ENCODE measurements around the gene CNOT6. TPM values are rescaled to one million over a fixed set of nuclear protein-coding genes. Genes with fewer than 3 reads are reported as not detected.
"Not testable (repeated sequence)": the region's sequence is repeated elsewhere in the genome, so short reads cannot be mapped to it uniquely, and the experiment has no call there.

The CNOT6 gene
- total RNA-seq, 1 donor from 2014 or later, result 17.7 TPM

GRCh38 chr5:180470966-180471582 is 23.1 kb upstream of the CNOT6 start:
- peak; percentile 40 to 58 for DNase-seq (ENCODE audit: low read depth in 2 of 2)

GRCh38 chr5:180471866-180472265 is 22.3 kb upstream of the CNOT6 start:
- DNase-seq (ENCODE audit: low read depth in 2 of 2), result no peak

GRCh38 chr5:180472269-180472668 is 21.9 kb upstream of the CNOT6 start:
- DNase-seq (ENCODE audit: low read depth in 2 of 2), result no peak

- DNase-seq (ENCODE audit: low read depth in 2 of 2), result not testable (repeated sequence)
Measured at GRCh38 chr5:180473386-180473785, 20.8 kb upstream of the CNOT6 start.

GRCh38 chr5:180474569-180474968 is 19.6 kb upstream of the CNOT6 start:
- no peak for DNase-seq (ENCODE audit: low read depth in 2 of 2)

- DNase-seq (ENCODE audit: low read depth in 2 of 2), result not testable (repeated sequence)
Measured at GRCh38 chr5:180475969-180476524, 18.1 kb upstream of the CNOT6 start.

- no peak for DNase-seq (ENCODE audit: low read depth in 2 of 2)
Measured at GRCh38 chr5:180484813-180485212, 9.4 kb upstream of the CNOT6 start.

GRCh38 chr5:180486636-180487149 is 7.5 kb upstream of the CNOT6 start:
- no peak for DNase-seq (ENCODE audit: low read depth in 2 of 2)

GRCh38 chr5:180487556-180487955 is 6.6 kb upstream of the CNOT6 start:
- no peak for DNase-seq (ENCODE audit: low read depth in 2 of 2)

GRCh38 chr5:180491496-180491895 is 2.7 kb upstream of the CNOT6 start:
- no peak for DNase-seq (ENCODE audit: low read depth in 2 of 2)

- DNase-seq (ENCODE audit: low read depth in 2 of 2), result no peak
Measured at GRCh38 chr5:180492226-180492903, 1.8 kb upstream of the CNOT6 start.

- peak in 1 of 2 donors; percentile 65 for DNase-seq (ENCODE audit: low read depth in 2 of 2)
Measured at GRCh38 chr5:180494510-180495181, 467 bp downstream of the CNOT6 start.

- peak in 1 of 2 donors; percentile 9 for DNase-seq (ENCODE audit: low read depth in 2 of 2)
Measured at GRCh38 chr5:180495292-180495691, 1.1 kb downstream of the CNOT6 start.

- no peak for DNase-seq (ENCODE audit: low read depth in 2 of 2)
Measured at GRCh38 chr5:180495991-180496741, 2.0 kb downstream of the CNOT6 start.

GRCh38 chr5:180496806-180497205 is 2.6 kb downstream of the CNOT6 start:
- not testable (repeated sequence) for DNase-seq (ENCODE audit: low read depth in 2 of 2)

- DNase-seq (ENCODE audit: low read depth in 2 of 2), result not testable (repeated sequence)
Measured at GRCh38 chr5:180497865-180498264, 3.7 kb downstream of the CNOT6 start.

GRCh38 chr5:180498378-180498777 is 4.2 kb downstream of the CNOT6 start:
- DNase-seq (ENCODE audit: low read depth in 2 of 2), result no peak

GRCh38 chr5:180499684-180500083 is 5.5 kb downstream of the CNOT6 start:
- no peak for DNase-seq (ENCODE audit: low read depth in 2 of 2)

- DNase-seq (ENCODE audit: low read depth in 2 of 2), result not testable (repeated sequence)
Measured at GRCh38 chr5:180500300-180500699, 6.1 kb downstream of the CNOT6 start.

- no peak for DNase-seq (ENCODE audit: low read depth in 2 of 2)
Measured at GRCh38 chr5:180507661-180508060, 13.5 kb downstream of the CNOT6 start.

- DNase-seq (ENCODE audit: low read depth in 2 of 2), result no peak
Measured at GRCh38 chr5:180515294-180515693, 21.1 kb downstream of the CNOT6 start.
